Amniotic epithelial cell (primary cell): ENCODE measurements around the gene ZDHHC20.
A peak's percentile ranks its signal among the peaks of the same experiment; 100 is the strongest.
"Not testable (repeated sequence)": the region's sequence is repeated elsewhere in the genome, so short reads cannot be mapped to it uniquely, and the experiment has no call there.

Experiments used
- DNase-seq: peaks from one replicate; pipeline ENCODE4 v3.0.0-alpha.2; 2010; ENCODE audit warnings: low read depth

Gene ZDHHC20

GRCh38 chr13:21435687-21436151 lies 23.4 kb downstream of the ZDHHC20 start:
- DNase-seq, result peak; percentile 91

- DNase-seq, result no peak
Measured at GRCh38 chr13:21435231-21435630, 23.9 kb downstream of the ZDHHC20 start.

- no peak for DNase-seq
Measured at GRCh38 chr13:21434588-21434987, 24.5 kb downstream of the ZDHHC20 start.

- DNase-seq, result no peak
Measured at GRCh38 chr13:21429211-21429610, 29.9 kb downstream of the ZDHHC20 start.

GRCh38 chr13:21427741-21428140 lies 31.4 kb downstream of the ZDHHC20 start:
- no peak for DNase-seq

GRCh38 chr13:21426238-21426637 lies 32.9 kb downstream of the ZDHHC20 start:
- DNase-seq, result no peak

- peak; percentile 37 for DNase-seq
Measured at GRCh38 chr13:21420706-21421105, 38.4 kb downstream of the ZDHHC20 start.

- no peak for DNase-seq
Measured at GRCh38 chr13:21413013-21413412, 46.1 kb downstream of the ZDHHC20 start.

- peak; percentile 28 for DNase-seq
Measured at GRCh38 chr13:21410453-21410852, 48.6 kb downstream of the ZDHHC20 start.

GRCh38 chr13:21405309-21405708 lies 53.8 kb downstream of the ZDHHC20 start:
- DNase-seq, result no peak

- DNase-seq, result peak; percentile 43
Measured at GRCh38 chr13:21402586-21403307, 56.4 kb downstream of the ZDHHC20 start.

- DNase-seq, result no peak
Measured at GRCh38 chr13:21399741-21400140, 59.4 kb downstream of the ZDHHC20 start.

GRCh38 chr13:21395953-21396352 lies 63.1 kb downstream of the ZDHHC20 start:
- no peak for DNase-seq

- no peak for DNase-seq
Measured at GRCh38 chr13:21389124-21389523, 70.0 kb downstream of the ZDHHC20 start.

GRCh38 chr13:21385710-21386109 lies 73.4 kb downstream of the ZDHHC20 start:
- DNase-seq, result no peak

- peak; percentile 20 for DNase-seq
Measured at GRCh38 chr13:21383090-21383489, 76.0 kb downstream of the ZDHHC20 start.

- not testable (repeated sequence) for DNase-seq
Measured at GRCh38 chr13:21376998-21377985, 81.8 kb downstream of the ZDHHC20 start.

GRCh38 chr13:21372530-21372929 lies 86.6 kb downstream of the ZDHHC20 start:
- DNase-seq, result no peak

GRCh38 chr13:21371011-21371410 lies 88.1 kb downstream of the ZDHHC20 start:
- DNase-seq, result no peak

GRCh38 chr13:21365574-21365973 lies 93.5 kb downstream of the ZDHHC20 start:
- DNase-seq, result no peak

GRCh38 chr13:21364916-21365315 lies 94.2 kb downstream of the ZDHHC20 start:
- no peak for DNase-seq

GRCh38 chr13:21364357-21364756 lies 94.7 kb downstream of the ZDHHC20 start:
- no peak for DNase-seq

- no peak for DNase-seq
Measured at GRCh38 chr13:21362741-21363140, 96.4 kb downstream of the ZDHHC20 start.
